ENCODE results near the gene CASP2.

The CASP2 gene

DNA sequence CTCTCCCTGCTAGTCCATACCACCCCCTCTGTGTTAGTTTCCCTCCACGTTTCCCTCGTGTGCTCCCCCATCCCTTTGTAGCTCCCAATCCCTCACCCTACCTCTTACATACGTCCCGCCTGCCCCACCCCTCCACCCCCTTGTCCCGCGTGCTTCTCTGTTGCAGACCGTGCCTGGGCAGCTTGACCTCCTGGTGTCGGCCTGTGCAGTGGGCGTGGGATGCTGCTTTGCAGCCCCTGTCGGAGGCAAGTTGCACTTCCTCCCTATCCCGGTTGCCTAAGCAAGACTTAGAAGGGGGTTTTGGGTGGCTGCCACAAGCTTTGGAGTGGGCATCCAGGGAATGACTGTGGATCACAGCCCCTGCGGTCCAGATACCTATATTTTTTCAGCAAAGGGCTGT lies 35.5 kb downstream of the CASP2 start:
- TF ChIP-seq, protein P1, sequence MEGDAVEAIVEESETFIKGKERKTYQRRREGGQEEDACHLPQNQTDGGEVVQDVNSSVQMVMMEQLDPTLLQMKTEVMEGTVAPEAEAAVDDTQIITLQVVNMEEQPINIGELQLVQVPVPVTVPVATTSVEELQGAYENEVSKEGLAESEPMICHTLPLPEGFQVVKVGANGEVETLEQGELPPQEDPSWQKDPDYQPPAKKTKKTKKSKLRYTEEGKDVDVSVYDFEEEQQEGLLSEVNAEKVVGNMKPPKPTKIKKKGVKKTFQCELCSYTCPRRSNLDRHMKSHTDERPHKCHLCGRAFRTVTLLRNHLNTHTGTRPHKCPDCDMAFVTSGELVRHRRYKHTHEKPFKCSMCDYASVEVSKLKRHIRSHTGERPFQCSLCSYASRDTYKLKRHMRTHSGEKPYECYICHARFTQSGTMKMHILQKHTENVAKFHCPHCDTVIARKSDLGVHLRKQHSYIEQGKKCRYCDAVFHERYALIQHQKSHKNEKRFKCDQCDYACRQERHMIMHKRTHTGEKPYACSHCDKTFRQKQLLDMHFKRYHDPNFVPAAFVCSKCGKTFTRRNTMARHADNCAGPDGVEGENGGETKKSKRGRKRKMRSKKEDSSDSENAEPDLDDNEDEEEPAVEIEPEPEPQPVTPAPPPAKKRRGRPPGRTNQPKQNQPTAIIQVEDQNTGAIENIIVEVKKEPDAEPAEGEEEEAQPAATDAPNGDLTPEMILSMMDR (conservative IDR thresholded peaks at IDR 0.05; ENCODE audit: low read depth, low read length), result no peak
- DNase-seq (ENCODE audit: low read depth), result no peak

DNA sequence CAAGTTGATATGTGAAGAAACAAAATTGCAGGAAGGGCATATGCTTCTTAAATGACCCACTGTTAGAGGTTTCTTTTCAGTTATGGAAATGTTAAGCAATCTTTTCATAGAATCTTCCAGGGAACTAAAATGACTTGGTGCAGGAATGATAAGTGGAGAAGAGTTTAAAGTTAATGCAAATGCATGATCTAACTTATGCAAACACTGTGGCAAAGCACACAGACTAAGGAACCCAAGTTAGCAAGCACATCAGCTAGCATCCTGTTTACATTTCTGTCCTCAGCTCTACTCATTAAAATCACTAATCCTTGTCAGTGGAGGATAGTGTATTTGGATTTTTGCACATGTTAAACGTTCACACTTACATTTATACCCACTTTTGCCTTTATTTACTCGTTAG lies 37.1 kb downstream of the CASP2 start:
- DNase-seq (ENCODE audit: low read depth), result no peak
- no peak overlapping the region for H3K4me3 ChIP-seq (ENCODE audit: low read length)
- TF ChIP-seq, protein P1 (conservative IDR thresholded peaks at IDR 0.05; ENCODE audit: low read depth, low read length), result no peak

More for the DNA sequence above, 35.5 kb downstream of the CASP2 start:
- H3K4me3 ChIP-seq (ENCODE audit: low read length), result no peak overlapping the region

DNA sequence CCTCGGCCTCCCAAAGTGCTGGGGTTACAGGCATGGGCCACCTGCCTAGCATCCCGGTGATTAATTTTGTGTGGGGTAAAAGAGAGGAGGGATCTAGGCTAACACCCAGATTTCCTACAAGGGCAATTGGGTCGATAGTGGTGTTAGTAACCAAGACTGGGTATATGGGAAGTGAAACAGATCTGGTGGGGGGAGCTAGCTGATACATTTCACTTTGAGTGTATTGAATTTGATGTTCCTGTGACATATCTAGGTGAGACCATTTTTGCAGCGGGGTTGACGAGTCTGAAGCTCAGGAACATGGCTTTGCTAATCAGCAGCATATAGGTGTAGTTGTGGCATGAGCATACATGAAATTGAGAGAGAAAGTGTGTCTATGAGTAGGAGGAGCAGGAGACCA lies 39.8 kb downstream of the CASP2 start:
- DNase-seq (ENCODE audit: low read depth), result no peak
- no peak overlapping the region for H3K4me3 ChIP-seq (ENCODE audit: low read length)
- TF ChIP-seq, protein P1 (conservative IDR thresholded peaks at IDR 0.05; ENCODE audit: low read depth, low read length), result no peak

DNA sequence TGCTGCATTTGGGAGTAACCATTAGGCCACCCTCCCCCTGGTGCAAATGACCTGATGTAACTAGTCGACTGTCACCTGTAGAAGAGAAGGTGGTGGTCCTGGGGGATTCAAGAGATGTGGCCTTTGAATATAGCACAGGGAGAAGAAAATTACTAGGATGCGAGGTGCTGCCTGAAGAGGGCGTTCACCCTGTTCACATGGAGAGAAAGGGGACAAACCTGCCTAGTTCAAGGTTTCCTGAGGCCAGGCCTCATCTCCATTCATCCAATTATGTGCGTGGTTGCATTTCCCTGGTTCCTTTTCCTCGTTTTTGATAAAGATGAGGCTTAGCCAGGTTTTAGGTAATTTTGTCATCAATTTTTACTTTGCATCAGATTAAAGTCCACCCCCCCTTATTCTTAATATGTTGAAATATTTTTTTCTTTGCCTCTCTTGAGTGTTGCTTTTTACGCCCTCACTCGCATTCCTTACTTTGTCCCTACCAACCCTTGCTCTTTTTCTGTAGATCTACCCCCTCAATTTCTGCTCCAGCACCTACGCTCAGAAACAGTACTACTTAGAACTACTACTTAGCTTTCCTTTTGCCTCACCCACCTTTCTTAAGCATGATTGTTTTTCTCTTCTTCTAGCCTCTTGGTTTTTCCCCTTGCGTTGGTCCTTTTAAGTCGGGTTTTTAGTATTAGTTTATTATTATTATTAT lies 41.5 kb downstream of the CASP2 start:
- TF ChIP-seq, protein P1 (conservative IDR thresholded peaks at IDR 0.05; ENCODE audit: low read depth, low read length), result no peak
- H3K4me3 ChIP-seq (ENCODE audit: low read length), result no peak overlapping the region
- DNase-seq (ENCODE audit: low read depth), result no peak

DNA sequence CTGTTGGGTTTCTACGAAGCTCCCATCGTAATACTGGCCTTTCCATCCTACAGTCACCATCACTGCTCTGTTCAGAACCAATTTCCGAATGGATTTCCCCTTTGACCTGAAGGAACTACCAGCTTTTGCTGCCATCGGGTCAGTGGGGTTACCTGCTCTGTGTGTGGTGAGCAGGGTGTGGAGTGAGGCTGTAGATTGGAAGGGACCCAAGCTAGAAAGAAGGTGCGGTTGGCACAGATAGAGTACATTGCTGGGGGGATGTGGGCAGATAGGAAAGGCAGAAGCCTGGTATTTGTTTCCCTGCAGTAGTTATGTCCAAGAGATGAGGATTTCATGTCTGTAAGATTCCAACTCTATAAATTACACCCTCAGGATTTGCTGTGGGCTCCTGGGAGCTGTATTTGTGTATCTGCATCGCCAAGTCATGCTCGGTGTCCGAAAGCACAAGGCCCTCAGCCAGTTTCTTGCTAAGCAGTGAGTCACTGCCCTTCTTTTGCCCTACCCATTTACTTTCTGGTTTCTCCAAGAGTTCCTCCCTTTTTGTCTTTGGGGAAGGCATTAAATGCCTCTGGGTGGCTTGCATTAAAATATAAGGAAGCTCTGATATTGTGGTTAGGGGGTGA lies 43.1 kb downstream of the CASP2 start:
- DNase-seq (ENCODE audit: low read depth), result peak; percentile 35
- no peak overlapping the region for H3K4me3 ChIP-seq (ENCODE audit: low read length)
- TF ChIP-seq, protein P1 (conservative IDR thresholded peaks at IDR 0.05; ENCODE audit: low read depth, low read length), result no peak

DNA sequence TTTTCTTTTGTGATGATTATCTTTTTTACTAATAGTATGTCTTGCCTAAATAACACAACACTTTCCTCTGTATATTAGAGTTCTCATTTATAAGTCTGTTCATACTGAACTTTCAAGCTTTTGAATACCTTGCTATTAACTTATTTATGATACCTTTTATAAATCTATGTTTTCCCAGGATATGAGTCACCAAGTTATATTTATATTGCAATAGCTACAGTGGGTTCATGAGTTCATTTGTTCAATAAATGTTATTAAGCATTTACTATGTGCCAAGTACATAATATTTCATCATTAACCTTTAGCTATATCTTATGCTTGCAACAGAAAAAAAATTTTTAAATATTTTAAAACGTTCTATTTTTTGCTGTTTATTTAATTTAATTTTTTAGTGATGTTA lies 46.1 kb downstream of the CASP2 start:
- no peak for DNase-seq (ENCODE audit: low read depth)
- TF ChIP-seq, protein P1 (conservative IDR thresholded peaks at IDR 0.05; ENCODE audit: low read depth, low read length), result no peak
- no peak overlapping the region for H3K4me3 ChIP-seq (ENCODE audit: low read length)

DNA sequence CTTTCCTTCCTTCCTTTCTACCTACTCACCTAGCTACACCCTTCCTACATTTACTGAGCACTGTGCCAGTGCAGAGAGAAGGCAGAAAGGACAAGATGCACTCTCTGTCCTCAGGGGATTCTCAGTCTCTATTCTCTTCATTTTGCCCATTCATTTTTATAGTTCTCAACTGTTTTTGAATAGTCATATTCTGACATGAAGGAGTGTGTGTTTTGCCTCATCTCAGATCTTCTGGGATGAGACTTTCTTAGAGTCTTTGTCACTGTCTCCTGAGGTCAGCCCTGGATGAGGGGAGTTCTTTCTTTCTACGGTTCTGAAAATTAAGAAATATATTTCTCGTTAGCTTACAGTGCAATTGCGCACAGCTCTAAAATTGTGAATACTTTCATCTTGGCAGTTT lies 49.1 kb downstream of the CASP2 start:
- H3K4me3 ChIP-seq (ENCODE audit: low read length), result no peak overlapping the region
- DNase-seq (ENCODE audit: low read depth), result no peak
- TF ChIP-seq, protein P1 (conservative IDR thresholded peaks at IDR 0.05; ENCODE audit: low read depth, low read length), result no peak

Data from retinal pigment epithelial cell (primary cell).